SK-N-SH (cell line): ENCODE measurements around the gene CELF4.

Experiments used
- CTCF ChIP-seq: fragments of 200-600 bp; sonication (generic); IDR thresholded peaks from 2 replicates; pipeline ENCODE4 v1.6.1; 2017; ENCODE audit warnings: antibody characterized with exemption, mild to moderate bottlenecking, moderate library complexity
- EP300 ChIP-seq, 2 experiments: IDR thresholded peaks; 2 replicates each; pipeline versions ENCODE4 v1.4.0 to v1.6.1; 2012; ENCODE audit warnings: borderline replicate concordance in 1 of 2, low read depth in 1 of 2, low read length in 1 of 2
- FOXJ3 ChIP-seq: sonication (generic); formaldehyde crosslinking; IDR thresholded peaks from 2 replicates; pipeline ENCODE4 v1.5.1; 2020; ENCODE audit warnings: mild to moderate bottlenecking, missing genetic modification reagents
- FOXM1 ChIP-seq: IDR thresholded peaks from 2 replicates; pipeline ENCODE4 v1.4.0; 2012; ENCODE audit warnings: low read depth, mild to moderate bottlenecking
- GABPA ChIP-seq: IDR thresholded peaks from 2 replicates; pipeline ENCODE4 v1.4.0; 2012; ENCODE audit warnings: low read depth, mild to moderate bottlenecking
- MEF2A ChIP-seq: IDR thresholded peaks from 2 replicates; pipeline ENCODE4 v1.4.0; 2012; ENCODE audit warnings: low read depth, borderline replicate concordance
- NRF1 ChIP-seq: IDR thresholded peaks from 2 replicates; pipeline ENCODE4 v1.6.1; 2012; ENCODE audit warnings: low read depth, mild to moderate bottlenecking, low read length
- POLR2AphosphoS5 ChIP-seq: IDR thresholded peaks from 2 replicates; pipeline ENCODE4 v1.6.1; 2012; ENCODE audit warnings: low read depth, low read length
- RAD21 ChIP-seq: IDR thresholded peaks from 2 replicates; pipeline ENCODE4 v1.6.1; 2012; ENCODE audit warnings: mild to moderate bottlenecking, low read length
- RCOR1 ChIP-seq: fragments of 150-350 bp; IDR thresholded peaks from 2 replicates; pipeline ENCODE4 v1.6.1; 2017; ENCODE audit warnings: antibody characterized with exemption, low read length
- REST ChIP-seq: IDR thresholded peaks from 2 replicates; pipeline ENCODE4 v1.6.1; 2012; ENCODE audit warnings: mild to moderate bottlenecking, low read depth, low read length, moderate library complexity
- SIN3A ChIP-seq: IDR thresholded peaks from 2 replicates; pipeline ENCODE4 v1.6.1; 2012; ENCODE audit warnings: low read depth, mild to moderate bottlenecking, low read length, moderate library complexity, borderline replicate concordance
- YY1 ChIP-seq: IDR thresholded peaks from 2 replicates; pipeline ENCODE4 v1.4.0; 2012; ENCODE audit warnings: low read depth, mild to moderate bottlenecking
- ZBTB33 ChIP-seq: IDR thresholded peaks from 2 replicates; pipeline ENCODE4 v1.4.0; 2012; ENCODE audit warnings: low read depth, borderline replicate concordance

- TF ChIP-seq POLR2AphosphoS5 (no peak), FOXJ3 (CRISPR knock-in tag) (no peak), GABPA (no peak), EP300 (IDR thresholded peaks at IDR 0.05; ENCODE audit: borderline replicate concordance in 1 of 2, low read depth in 1 of 2, low read length in 1 of 2) (no peak), REST (no peak), RCOR1 (no peak), CTCF (no peak), FOXM1 (no peak), RAD21 (no peak), NRF1 (no peak), YY1 (no peak), MEF2A (no peak), SIN3A (no peak), ZBTB33 (no peak)
Observed at GRCh38 chr18:37391698-37392548, 173.7 kb downstream of the CELF4 start.
